Liver (tissue), 9 donors: ENCODE results near the gene PTMS. TPM values are rescaled to one million over a fixed set of nuclear protein-coding genes. Genes with fewer than 3 reads are reported as not detected.

Experiments used
- DNase-seq: peaks from one replicate; pipeline ENCODE4 v3.0.0-alpha.2; 2017; ENCODE audit warnings: low spot score
- H3K27ac ChIP-seq, 2 donors: one replicate each; pipeline ENCODE4 v1.7.0; 2013; ENCODE audit warnings: inconsistent platforms in 2 of 2, low read length in 2 of 2, control low read depth in 1 of 2, low read depth in 1 of 2, mild to moderate bottlenecking in 1 of 2
- H3K27me3 ChIP-seq, 4 donors: one replicate each; pipeline versions ENCODE4 v1.6.1 to v1.7.0; 2013; ENCODE audit warnings: low read length in 3 of 4, inconsistent platforms in 1 of 4, mild to moderate bottlenecking in 1 of 4, moderate library complexity in 1 of 4; ENCODE audit not compliant: control insufficient read depth in 4 of 4, insufficient read depth in 4 of 4
- H3K36me3 ChIP-seq, 4 donors: one replicate each; pipeline versions ENCODE4 v1.6.1 to v1.7.0; 2013; ENCODE audit warnings: low read length in 3 of 4, mild to moderate bottlenecking in 3 of 4, low read depth in 1 of 4, moderate library complexity in 1 of 4; ENCODE audit not compliant: control insufficient read depth in 4 of 4, insufficient read depth in 3 of 4
- H3K4me1 ChIP-seq, 4 donors: one replicate each; pipeline versions ENCODE4 v1.6.1 to v1.7.0; 2013; ENCODE audit warnings: low read length in 3 of 4, mild to moderate bottlenecking in 3 of 4, moderate library complexity in 1 of 4; ENCODE audit not compliant: control insufficient read depth in 4 of 4, insufficient read depth in 4 of 4
- H3K4me3 ChIP-seq, 3 donors: one replicate each; pipeline versions ENCODE4 v1.6.1 to v1.7.0; 2013; ENCODE audit warnings: low read length in 3 of 3, control low read depth in 1 of 3, low read depth in 1 of 3, mild to moderate bottlenecking in 1 of 3
- H3K9ac ChIP-seq, 2 donors: one replicate each; pipeline ENCODE4 v1.7.0; 2013; ENCODE audit warnings: low read length in 2 of 2, mild to moderate bottlenecking in 2 of 2, moderate library complexity in 2 of 2, control low read depth in 1 of 2, low read depth in 1 of 2
- H3K9me3 ChIP-seq, 4 donors: one replicate each; pipeline versions ENCODE4 v1.6.1 to v1.7.0; 2013; ENCODE audit warnings: low read length in 3 of 4; ENCODE audit not compliant: control insufficient read depth in 4 of 4
- EGR1 ChIP-seq, 2 donors: IDR thresholded peaks; 2 replicates each; pipeline ENCODE4 v1.6.1; 2016 to 2018; ENCODE audit warnings: antibody characterized with exemption in 2 of 2, low read depth in 2 of 2
- FOXA1 ChIP-seq: IDR thresholded peaks from 2 replicates; pipeline ENCODE4 v1.6.1; 2016; ENCODE audit warnings: antibody characterized with exemption
- FOXA2 ChIP-seq: IDR thresholded peaks from 2 replicates; pipeline ENCODE4 v1.6.1; 2016; ENCODE audit warnings: antibody characterized with exemption
- GABPA ChIP-seq, 2 donors: IDR thresholded peaks in 1 of 2; conservative IDR thresholded peaks in 1 of 2; 2 replicates each; pipeline ENCODE4 v1.6.1; 2016; ENCODE audit warnings: antibody characterized with exemption in 2 of 2, mild to moderate bottlenecking in 1 of 2, moderate library complexity in 1 of 2
- HNF4A ChIP-seq, 2 donors: conservative IDR thresholded peaks; 2 replicates each; pipeline ENCODE4 v1.6.1; 2016; ENCODE audit warnings: antibody characterized with exemption in 2 of 2, mild to moderate bottlenecking in 2 of 2
- HNF4G ChIP-seq: IDR thresholded peaks from 2 replicates; pipeline ENCODE4 v1.6.1; 2016; ENCODE audit warnings: antibody characterized with exemption
- JUND ChIP-seq, 2 donors: IDR thresholded peaks; 2 replicates each; pipeline ENCODE4 v1.6.1; 2016; ENCODE audit warnings: antibody characterized with exemption in 2 of 2
- NR2F2 ChIP-seq: IDR thresholded peaks from 2 replicates; pipeline ENCODE4 v1.6.1; 2016; ENCODE audit warnings: antibody characterized with exemption
- RAD21 ChIP-seq, 2 donors: IDR thresholded peaks; 2 replicates each; pipeline ENCODE4 v1.6.1; 2016; ENCODE audit warnings: antibody characterized with exemption in 2 of 2, mild to moderate bottlenecking in 2 of 2
- RXRA ChIP-seq, 2 donors: IDR thresholded peaks; 2 replicates each; pipeline ENCODE4 v1.6.1; 2017 to 2018; ENCODE audit warnings: antibody characterized with exemption in 2 of 2, mild to moderate bottlenecking in 1 of 2
- SP1 ChIP-seq: IDR thresholded peaks from 2 replicates; pipeline ENCODE4 v1.6.1; 2018; ENCODE audit warnings: antibody characterized with exemption, mild to moderate bottlenecking
- TAF1 ChIP-seq: conservative IDR thresholded peaks from 2 replicates; pipeline ENCODE4 v1.6.1; 2016; ENCODE audit warnings: antibody characterized with exemption, mild to moderate bottlenecking
- WGBS: extraction: QIAGEN DNeasy Blood & Tissue Kit; methylation state at CpG from one replicate; pipeline ENCODE4 v1.1.7; 2013; 5-methylcytosine and 5-hydroxymethylcytosine counted together
- polyA plus RNA-seq, 2 donors: library from polyadenylated mRNA; stranded (reverse) in 1 of 2; unstranded in 1 of 2; fragments of 200-250 nt in 1 of 2; fragments of >200 nt in 1 of 2; fragmentation: Nextera tagmentation in 1 of 2; extraction: Ambion mirVana in 1 of 2; gene quantifications; one replicate each; pipeline versions ENCODE4 v1.2.1 to v1.2.3, GENCODE V29; 2013 to 2015
- total RNA-seq, 2 donors: library from RNA; depleted of rRNA; stranded (reverse); fragments of >200 nt; gene quantifications; one replicate each; pipeline ENCODE4 v1.2.3, GENCODE V29; 2014
- TF ChIP-seq, protein P1 (sequence below): fragments of 150-350 bp; IDR thresholded peaks from 2 replicates; pipeline ENCODE4 v1.5.1; 2017; ENCODE audit warnings: improper control_type of control experiment, low read depth, low read length; ENCODE audit not compliant: missing input control
- TF ChIP-seq, protein P2 (sequence below): IDR thresholded peaks from 2 replicates; pipeline ENCODE4 v1.6.1; 2016; ENCODE audit warnings: antibody characterized with exemption
- TF ChIP-seq, protein P3 (sequence below): IDR thresholded peaks from 2 replicates; pipeline ENCODE4 v1.6.1; 2016; ENCODE audit warnings: antibody characterized with exemption
- donor health status: healthy.
- donor health status: healthy.
- donor health status: healthy.
- donor health status: healthy.
- donor health status: healthy.

Gene PTMS
- total and polyA plus RNA-seq, 4 donors: 26.3 to 261 (median 104) TPM

DNA sequence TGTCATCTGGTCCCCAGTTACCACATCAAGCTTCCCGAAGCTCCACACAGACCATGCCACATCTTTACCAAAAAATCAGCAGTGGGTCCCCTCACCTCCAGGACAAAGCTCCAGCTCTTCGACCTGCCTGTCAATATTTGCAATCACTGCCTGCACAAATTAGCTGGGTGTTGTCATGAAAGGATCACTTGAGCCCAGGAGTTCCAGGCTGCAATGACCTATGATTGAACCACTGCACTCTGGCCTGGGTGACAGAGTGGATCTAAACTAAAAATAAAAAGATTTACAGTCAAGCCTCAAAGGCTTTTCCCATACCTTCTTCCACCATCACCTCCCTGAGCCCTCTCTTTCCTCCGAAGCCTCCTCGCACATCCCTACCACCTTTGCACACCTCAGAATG, 30.4 kb downstream of the PTMS start:
- DNase-seq: no peak
- Histone ChIP-seq H3K9ac (no peak overlapping the region), H3K36me3 (no peaks in the 10 kb centered on the region), H3K4me3 (no peak overlapping the region), H3K9me3 (no peaks in the 10 kb centered on the region), H3K27me3 (no peaks in the 10 kb centered on the region), H3K4me1 (peaks cover 0 to 15% (median 4%) of the 10 kb centered on the region in 4 donors), H3K27ac (no peak overlapping the region)
- 73% methylated on average over 4 of the region's 4 CpGs for WGBS
- TF ChIP-seq GABPA (IDR thresholded peaks at IDR 0.05 in 1 of 2, conservative IDR thresholded peaks at IDR 0.05 in 1 of 2) (no peak), SP1 (no peak), NR2F2 (no peak), RAD21 (IDR thresholded peaks at IDR 0.05) (no peak), HNF4A (conservative IDR thresholded peaks at IDR 0.05) (peak; percentile 18 to 72), HNF4G (no peak), RXRA (IDR thresholded peaks at IDR 0.05) (peak; percentile 27 to 73), EGR1 (IDR thresholded peaks at IDR 0.05; ENCODE audit: low read depth in 2 of 2) (no peak), FOXA1 (no peak)
- TF ChIP-seq, protein P1, sequence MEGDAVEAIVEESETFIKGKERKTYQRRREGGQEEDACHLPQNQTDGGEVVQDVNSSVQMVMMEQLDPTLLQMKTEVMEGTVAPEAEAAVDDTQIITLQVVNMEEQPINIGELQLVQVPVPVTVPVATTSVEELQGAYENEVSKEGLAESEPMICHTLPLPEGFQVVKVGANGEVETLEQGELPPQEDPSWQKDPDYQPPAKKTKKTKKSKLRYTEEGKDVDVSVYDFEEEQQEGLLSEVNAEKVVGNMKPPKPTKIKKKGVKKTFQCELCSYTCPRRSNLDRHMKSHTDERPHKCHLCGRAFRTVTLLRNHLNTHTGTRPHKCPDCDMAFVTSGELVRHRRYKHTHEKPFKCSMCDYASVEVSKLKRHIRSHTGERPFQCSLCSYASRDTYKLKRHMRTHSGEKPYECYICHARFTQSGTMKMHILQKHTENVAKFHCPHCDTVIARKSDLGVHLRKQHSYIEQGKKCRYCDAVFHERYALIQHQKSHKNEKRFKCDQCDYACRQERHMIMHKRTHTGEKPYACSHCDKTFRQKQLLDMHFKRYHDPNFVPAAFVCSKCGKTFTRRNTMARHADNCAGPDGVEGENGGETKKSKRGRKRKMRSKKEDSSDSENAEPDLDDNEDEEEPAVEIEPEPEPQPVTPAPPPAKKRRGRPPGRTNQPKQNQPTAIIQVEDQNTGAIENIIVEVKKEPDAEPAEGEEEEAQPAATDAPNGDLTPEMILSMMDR: no peak
- TF ChIP-seq, protein P2, sequence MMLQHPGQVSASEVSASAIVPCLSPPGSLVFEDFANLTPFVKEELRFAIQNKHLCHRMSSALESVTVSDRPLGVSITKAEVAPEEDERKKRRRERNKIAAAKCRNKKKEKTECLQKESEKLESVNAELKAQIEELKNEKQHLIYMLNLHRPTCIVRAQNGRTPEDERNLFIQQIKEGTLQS: no peak

DNA sequence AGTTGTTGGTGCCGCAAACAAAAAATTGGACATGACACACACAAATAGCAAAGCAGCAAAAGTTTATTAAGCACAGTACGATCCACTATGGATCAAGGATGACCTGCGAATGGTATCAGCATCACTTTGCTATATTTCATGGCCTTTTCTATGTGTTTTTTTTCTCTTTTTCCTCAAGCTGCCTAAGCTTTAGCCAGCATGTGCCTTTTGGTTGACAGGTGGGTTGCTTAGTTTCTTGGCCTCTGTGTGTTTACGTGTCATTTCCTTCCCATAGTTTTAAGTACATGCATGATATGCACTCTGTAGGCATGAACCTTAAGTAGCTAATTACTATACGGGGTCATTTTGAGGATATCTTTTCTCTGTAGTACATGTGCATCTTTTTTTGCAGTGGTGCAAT, 33.0 kb downstream of the PTMS start:
- Histone ChIP-seq H3K9me3 (no peaks in the 10 kb centered on the region), H3K36me3 (no peaks in the 10 kb centered on the region)

DNA sequence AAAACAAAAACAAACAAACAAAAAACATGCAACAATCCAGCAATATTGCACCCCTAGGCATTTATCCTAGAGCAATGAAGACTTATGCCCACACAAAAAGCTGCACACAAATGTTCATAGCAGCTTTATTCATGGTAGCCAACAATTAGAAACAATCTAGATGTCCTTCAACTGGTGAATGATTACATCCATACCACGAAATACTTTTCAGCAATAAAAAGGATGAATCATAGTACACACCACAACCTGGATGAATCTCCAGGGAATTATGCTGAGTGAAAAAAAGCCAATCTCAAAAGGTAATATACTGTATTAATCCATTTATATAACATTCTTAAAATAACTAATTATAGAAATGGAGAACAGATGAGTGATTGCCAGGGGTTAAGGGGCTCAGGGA, 41.0 kb downstream of the PTMS start:
- DNase-seq: no peak
- Histone ChIP-seq H3K4me3 (no peak overlapping the region), H3K36me3 (no peaks in the 10 kb centered on the region), H3K9ac (no peak overlapping the region), H3K27ac (no peak overlapping the region), H3K9me3 (no peaks in the 10 kb centered on the region), H3K27me3 (no peaks in the 10 kb centered on the region), H3K4me1 (no peaks in the 10 kb centered on the region)
- TF ChIP-seq NR2F2: no peak
- TF ChIP-seq TAF1: no peak
- 81% methylated on average over 1 of the region's 1 CpG for WGBS

More for the DNA sequence above, 33.0 kb downstream of the PTMS start:
- TF ChIP-seq FOXA2: no peak
- no peak for TF ChIP-seq RXRA (IDR thresholded peaks at IDR 0.05)
- no peaks in the 10 kb centered on the region for H3K27me3 ChIP-seq
- DNase-seq: no peak
- H3K4me1 ChIP-seq: peaks cover 0 to 9% (median 4%) of the 10 kb centered on the region in 4 donors
- 87% methylated on average over 5 of the region's 5 CpGs for WGBS
- H3K27ac ChIP-seq: no peak overlapping the region
- H3K4me3 ChIP-seq: no peak overlapping the region
- H3K9ac ChIP-seq: no peak overlapping the region

DNA sequence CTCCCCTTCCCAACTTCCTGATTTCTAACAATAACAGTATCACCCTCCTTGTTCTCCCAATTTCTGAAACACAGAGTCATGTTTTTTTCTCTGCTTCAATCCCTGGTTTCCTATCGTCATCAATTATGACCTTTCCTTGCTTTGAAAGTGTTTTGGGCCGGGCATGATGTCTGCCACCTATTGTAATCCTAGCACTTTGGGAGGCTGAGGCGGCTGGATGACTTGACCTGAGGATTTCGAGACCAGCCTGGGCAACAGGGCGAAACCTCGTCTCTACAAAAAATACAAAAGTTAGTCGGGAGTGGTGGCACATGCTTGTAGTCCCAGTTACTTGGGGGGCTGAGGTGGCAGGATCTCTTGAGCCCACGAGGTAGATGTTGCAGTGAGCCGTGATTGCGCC, 42.9 kb downstream of the PTMS start:
- Histone ChIP-seq H3K27me3 (no peaks in the 10 kb centered on the region), H3K9ac (no peak overlapping the region), H3K27ac (no peak overlapping the region), H3K9me3 (no peaks in the 10 kb centered on the region), H3K4me1 (no peaks in the 10 kb centered on the region), H3K4me3 (no peak overlapping the region), H3K36me3 (no peaks in the 10 kb centered on the region)
- TF ChIP-seq EGR1 (IDR thresholded peaks at IDR 0.05; ENCODE audit: low read depth in 2 of 2): no peak
- TF ChIP-seq, protein P1: no peak
- no peak for TF ChIP-seq RXRA (IDR thresholded peaks at IDR 0.05)
- TF ChIP-seq, protein P3, sequence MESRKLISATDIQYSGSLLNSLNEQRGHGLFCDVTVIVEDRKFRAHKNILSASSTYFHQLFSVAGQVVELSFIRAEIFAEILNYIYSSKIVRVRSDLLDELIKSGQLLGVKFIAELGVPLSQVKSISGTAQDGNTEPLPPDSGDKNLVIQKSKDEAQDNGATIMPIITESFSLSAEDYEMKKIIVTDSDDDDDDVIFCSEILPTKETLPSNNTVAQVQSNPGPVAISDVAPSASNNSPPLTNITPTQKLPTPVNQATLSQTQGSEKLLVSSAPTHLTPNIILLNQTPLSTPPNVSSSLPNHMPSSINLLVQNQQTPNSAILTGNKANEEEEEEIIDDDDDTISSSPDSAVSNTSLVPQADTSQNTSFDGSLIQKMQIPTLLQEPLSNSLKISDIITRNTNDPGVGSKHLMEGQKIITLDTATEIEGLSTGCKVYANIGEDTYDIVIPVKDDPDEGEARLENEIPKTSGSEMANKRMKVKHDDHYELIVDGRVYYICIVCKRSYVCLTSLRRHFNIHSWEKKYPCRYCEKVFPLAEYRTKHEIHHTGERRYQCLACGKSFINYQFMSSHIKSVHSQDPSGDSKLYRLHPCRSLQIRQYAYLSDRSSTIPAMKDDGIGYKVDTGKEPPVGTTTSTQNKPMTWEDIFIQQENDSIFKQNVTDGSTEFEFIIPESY: no peak
- TF ChIP-seq JUND (IDR thresholded peaks at IDR 0.05): no peak
- no peak for TF ChIP-seq HNF4A (conservative IDR thresholded peaks at IDR 0.05)
- no peak for DNase-seq
- 83% methylated on average over 10 of the region's 10 CpGs for WGBS
